Lung (tissue), 12 donors: ENCODE results near the gene CENPO. TPM values are rescaled to one million over a fixed set of nuclear protein-coding genes. Genes with fewer than 3 reads are reported as not detected.
"Not testable (repeated sequence)": the region's sequence is repeated elsewhere in the genome, so short reads cannot be mapped to it uniquely, and the experiment has no call there.

Experiments
- ATAC-seq: fragments of 200-7000 bp; cut with Tn5 transposase; one replicate; pipeline ENCODE4 v1.9.1; 2020; ENCODE audit warnings: moderate number of reproducible peaks; ENCODE audit not compliant: insufficient read depth, low FRiP score
- DNase-seq, 3 donors: peaks; one replicate each; pipeline ENCODE4 v3.0.0-alpha.2; 2013 to 2017
- H3K27ac ChIP-seq, 2 donors: one replicate each; pipeline ENCODE4 v1.5.1; 2013; ENCODE audit warnings: mild to moderate bottlenecking in 2 of 2, moderate library complexity in 2 of 2, control low read depth in 1 of 2, inconsistent platforms in 1 of 2, low read depth in 1 of 2, low read length in 1 of 2
- H3K27me3 ChIP-seq, 3 donors: one replicate each; pipeline ENCODE4 v1.5.1; 2013; ENCODE audit warnings: low read length in 2 of 3; ENCODE audit not compliant: control insufficient read depth in 3 of 3, insufficient read depth in 3 of 3
- H3K36me3 ChIP-seq, 4 donors: one replicate each; pipeline ENCODE4 v1.5.1; 2013; ENCODE audit warnings: low read length in 4 of 4, mild to moderate bottlenecking in 1 of 4, moderate library complexity in 1 of 4; ENCODE audit not compliant: control insufficient read depth in 4 of 4, insufficient read depth in 4 of 4
- H3K4me1 ChIP-seq, 5 donors: one replicate each; pipeline ENCODE4 v1.5.1; 2013; ENCODE audit warnings: low read length in 5 of 5, mild to moderate bottlenecking in 2 of 5, moderate library complexity in 1 of 5; ENCODE audit not compliant: control insufficient read depth in 5 of 5, insufficient read depth in 5 of 5
- H3K4me3 ChIP-seq: one replicate; pipeline ENCODE4 v1.5.1; 2013; ENCODE audit warnings: mild to moderate bottlenecking, control low read depth, moderate library complexity
- H3K9ac ChIP-seq, 2 donors: one replicate each; pipeline ENCODE4 v1.5.1; 2013; ENCODE audit warnings: low read length in 2 of 2, control low read depth in 1 of 2; ENCODE audit not compliant: insufficient read depth in 1 of 2
- H3K9me3 ChIP-seq, 4 donors: one replicate each; pipeline ENCODE4 v1.5.1; 2013; ENCODE audit warnings: low read length in 3 of 4, mild to moderate bottlenecking in 1 of 4, moderate library complexity in 1 of 4; ENCODE audit not compliant: control insufficient read depth in 4 of 4, insufficient read depth in 3 of 4
- CTCF ChIP-seq: IDR thresholded peaks from 2 replicates; pipeline ENCODE4 v1.5.1; 2012; ENCODE audit warnings: mild to moderate bottlenecking; ENCODE audit errors: control extremely low read depth, extremely low read depth
- WGBS, 2 donors: extraction: QIAGEN DNeasy Blood & Tissue Kit; methylation state at CpG; one replicate each; pipeline ENCODE4 v1.1.7; 2013; 5-methylcytosine and 5-hydroxymethylcytosine counted together
- polyA plus RNA-seq, 2 donors: library from polyadenylated mRNA; stranded (reverse); fragments of 200-250 nt; gene quantifications; one replicate each; pipeline ENCODE4 v1.2.1, GENCODE V29; 2013
- total RNA-seq, 2 donors: library from RNA; depleted of rRNA in 1 of 2; stranded (reverse); fragments of >200 nt in 1 of 2; gene quantifications; one replicate each; pipeline ENCODE4 v1.2.1, GENCODE V29; 2014 to 2021
- donor health status: control.
- donor health status: control.
- donor health status: Bipolar disorder and iron deficiency.
- donor health status: healthy.
- donor health status: DM: yes; HTN: yes; CAD: no.

The CENPO gene
- total and polyA plus RNA-seq, 4 donors, result 3.5 to 9.6 (median 5.9) TPM

- TF ChIP-seq CTCF, result no peak
- Histone ChIP-seq H3K9me3 (no peaks in the 10 kb centered on the region), H3K27me3 (no peaks in the 10 kb centered on the region), H3K27ac (no peak overlapping the region), H3K9ac (no peak overlapping the region), H3K36me3 (peaks cover 0 to 17% (median 6%) of the 10 kb centered on the region in 4 donors), H3K4me1 (no peaks in the 10 kb centered on the region), H3K4me3 (no peak overlapping the region)
- DNase-seq (no peak), ATAC-seq (no peak)
- WGBS, 2 donors, result 92 to 97% methylated on average over 32 of the region's 32 CpGs
Measured at GRCh38 chr2:24833821-24834732, 40.9 kb downstream of the CENPO start.

- Histone ChIP-seq H3K27me3 (no peaks in the 10 kb centered on the region), H3K9ac (no peak overlapping the region), H3K27ac (no peak overlapping the region), H3K4me3 (no peak overlapping the region), H3K4me1 (no peaks in the 10 kb centered on the region), H3K36me3 (peaks cover 0 to 17% (median 8%) of the 10 kb centered on the region in 4 donors), H3K9me3 (no peaks in the 10 kb centered on the region)
- no peak for ATAC-seq
- WGBS, 2 donors, result 96 to 98% methylated on average over 20 of the region's 20 CpGs
- TF ChIP-seq CTCF, result no peak
- no peak for DNase-seq
Measured at GRCh38 chr2:24834733-24835395, 41.6 kb downstream of the CENPO start.

GRCh38 chr2:24835411-24835810, 42.2 kb downstream of the CENPO start:
- not testable (repeated sequence) for DNase-seq, H3K27ac ChIP-seq, H3K4me1 ChIP-seq, H3K9me3 ChIP-seq, H3K4me3 ChIP-seq, H3K9ac ChIP-seq, ATAC-seq, H3K27me3 ChIP-seq
- H3K36me3 ChIP-seq, result peaks cover 0 to 17% (median 9%) of the 10 kb centered on the region in 4 donors
- WGBS, 2 donors, result 89 to 95% methylated on average over 8 of the region's 8 CpGs

GRCh38 chr2:24836206-24836605, 43.0 kb downstream of the CENPO start:
- WGBS, 2 donors, result 88 to 97% methylated on average over 8 of the region's 8 CpGs
- DNase-seq, result no peak
- peaks cover 0 to 14% (median 9%) of the 10 kb centered on the region in 4 donors for H3K36me3 ChIP-seq

More at GRCh38 chr2:24836206-24836605, 43.0 kb downstream of the CENPO start:
- H3K27ac ChIP-seq, result no peak overlapping the region
- no peak for TF ChIP-seq CTCF
- no peaks in the 10 kb centered on the region for H3K27me3 ChIP-seq
- no peak for ATAC-seq
- no peak overlapping the region for H3K9ac ChIP-seq
- H3K9me3 ChIP-seq, result no peaks in the 10 kb centered on the region
- H3K4me3 ChIP-seq, result no peak overlapping the region
- no peaks in the 10 kb centered on the region for H3K4me1 ChIP-seq
